K562 (cell line): ENCODE data around the gene SENP8. TPM values are rescaled to one million over a fixed set of nuclear protein-coding genes. Genes with fewer than 3 reads are reported as not detected.

Source experiments
- ARID1B ChIP-seq: fragments of 450-650 bp; IDR thresholded peaks from 2 replicates; pipeline ENCODE4 v1.6.1; 2016; ENCODE audit warnings: antibody characterized with exemption, mild to moderate bottlenecking, inconsistent platforms
- ATF7 ChIP-seq: fragments of 450-650 bp; IDR thresholded peaks from 2 replicates; pipeline ENCODE4 v1.7.1; 2014; ENCODE audit warnings: mild to moderate bottlenecking, moderate library complexity
- BCOR ChIP-seq: fragments of 450-650 bp; IDR thresholded peaks from 2 replicates; pipeline ENCODE4 v1.6.1; 2016
- CTBP1 ChIP-seq: fragments of 450-650 bp; IDR thresholded peaks from 2 replicates; pipeline ENCODE4 v1.6.1; 2016; ENCODE audit warnings: borderline replicate concordance
- DNMT1 ChIP-seq: fragments of 450-650 bp; IDR thresholded peaks from 2 replicates; pipeline ENCODE4 v1.6.1; 2016; ENCODE audit warnings: antibody characterized with exemption, mild to moderate bottlenecking
- E2F3 ChIP-seq: fragments of 250-450 bp; sonication (Bioruptor Pico); IDR thresholded peaks from 2 replicates; pipeline ENCODE4 v1.4.0; 2020; ENCODE audit warnings: mild to moderate bottlenecking
- ETS1 ChIP-seq: conservative IDR thresholded peaks from 2 replicates; pipeline ENCODE4 v1.6.1; 2011; ENCODE audit warnings: low read depth, mild to moderate bottlenecking, low read length; ENCODE audit not compliant: control insufficient read depth
- FOXM1 ChIP-seq, 2 experiments: fragments of 450-650 bp in 1 of 2; sonication (generic) in 1 of 2; formaldehyde crosslinking in 1 of 2; IDR thresholded peaks; 2 replicates each; pipeline versions ENCODE4 v1.6.1 to v1.9.0; 2017 to 2022; ENCODE audit warnings: low read depth in 2 of 2, mild to moderate bottlenecking in 2 of 2, missing genetic modification reagents in 1 of 2, moderate library complexity in 1 of 2
- HEY1 ChIP-seq: fragments of 250-450 bp; sonication (Bioruptor Pico); IDR thresholded peaks from 2 replicates; pipeline ENCODE4 v1.5.0; 2020; ENCODE audit warnings: mild to moderate bottlenecking, moderate library complexity, borderline replicate concordance
- HMG20A ChIP-seq: fragments of 450-650 bp; formaldehyde crosslinking; conservative IDR thresholded peaks from 2 replicates; pipeline ENCODE4 v1.4.0; 2020; ENCODE audit warnings: mild to moderate bottlenecking, mixed read lengths
- KAT2B ChIP-seq: IDR thresholded peaks from one replicate; pipeline ENCODE4 v1.6.1; 2012; ENCODE audit warnings: low read depth, mild to moderate bottlenecking, control low read depth, inconsistent platforms, low read length, moderate library complexity
- KLF6 ChIP-seq: fragments of 250-450 bp; sonication (Bioruptor Pico); IDR thresholded peaks from 2 replicates; pipeline ENCODE4 v1.4.0; 2020; ENCODE audit warnings: mild to moderate bottlenecking, moderate library complexity, borderline replicate concordance
- NFYB ChIP-seq: IDR thresholded peaks from 2 replicates; pipeline ENCODE4 v1.6.1; 2011; ENCODE audit warnings: mild to moderate bottlenecking, moderate library complexity; ENCODE audit not compliant: insufficient read length; ENCODE audit errors: extremely low read depth
- NR1H2 ChIP-seq: sonication (generic); formaldehyde crosslinking; IDR thresholded peaks from 2 replicates; pipeline ENCODE4 v1.4.0; 2020; ENCODE audit warnings: mild to moderate bottlenecking, missing genetic modification reagents
- NR2F6 ChIP-seq: fragments of 450-650 bp; formaldehyde crosslinking; IDR thresholded peaks from 2 replicates; pipeline ENCODE4 v1.4.0; 2020; ENCODE audit warnings: mild to moderate bottlenecking
- POLR2B ChIP-seq: fragments of 450-650 bp; IDR thresholded peaks from 2 replicates; pipeline ENCODE4 v1.6.1; 2018; ENCODE audit warnings: low read depth; ENCODE audit not compliant: partially characterized antibody
- SNRNP70 ChIP-seq: fragments of 200-400 bp; formaldehyde crosslinking; optimal IDR thresholded peaks from 2 replicates; pipeline ENCODE3; 2017; ENCODE audit warnings: low read depth, low read length
- SRSF9 ChIP-seq: fragments of 200-400 bp; formaldehyde crosslinking; IDR thresholded peaks from 2 replicates; pipeline ENCODE4 v1.6.1; 2017; ENCODE audit warnings: low read depth, low read length, borderline replicate concordance
- TEAD1 ChIP-seq, 2 experiments: fragments of 450-650 bp in 1 of 2; sonication (generic) in 1 of 2; formaldehyde crosslinking; IDR thresholded peaks; 2 replicates each; pipeline versions ENCODE4 v1.4.0 to v1.8.0; 2020 to 2022; ENCODE audit warnings: mild to moderate bottlenecking in 2 of 2, missing genetic modification reagents in 1 of 2
- WHSC1 ChIP-seq: IDR thresholded peaks from one replicate; pipeline ENCODE4 v1.6.1; 2012; ENCODE audit warnings: low read length, control low read depth, inconsistent platforms
- ZC3H11A ChIP-seq: IDR thresholded peaks from 2 replicates; pipeline ENCODE4 v1.6.1; 2012; ENCODE audit warnings: low read depth, low read length, improper control_type of control experiment
- ZFX ChIP-seq: sonication (generic); formaldehyde crosslinking; IDR thresholded peaks from 2 replicates; pipeline ENCODE4 v1.8.0; 2022; ENCODE audit warnings: mild to moderate bottlenecking, missing genetic modification reagents, moderate library complexity
- ZNF197 ChIP-seq: fragments of 200-800 bp; sonication (Bioruptor generic); IDR thresholded peaks from 2 replicates; pipeline ENCODE4 v1.6.1; 2016; ENCODE audit warnings: low read depth, missing genetic modification characterization, missing compliant biosample characterization
- ZNF224 ChIP-seq: sonication (generic); formaldehyde crosslinking; IDR thresholded peaks from 2 replicates; pipeline ENCODE4 v1.8.0; 2022; ENCODE audit warnings: mild to moderate bottlenecking, missing genetic modification reagents
- ZNF431 ChIP-seq: sonication (generic); formaldehyde crosslinking; IDR thresholded peaks from 2 replicates; pipeline ENCODE4 v1.8.0; 2022; ENCODE audit warnings: mild to moderate bottlenecking, missing genetic modification reagents
- ZNF785 ChIP-seq: fragments of 250-450 bp; sonication (Bioruptor Pico); IDR thresholded peaks from 2 replicates; pipeline ENCODE4 v1.4.0; 2020; ENCODE audit warnings: mild to moderate bottlenecking
- polyA plus RNA-seq, 8 experiments: library from polyadenylated mRNA; depleted of rRNA in 4 of 8; stranded (reverse) in 5 of 8; unstranded in 3 of 8; fragments of >200 nt; fragmentation: Nextera tagmentation in 2 of 8; fragmentation: Illumina TruSeq in 1 of 8; extraction: Ambion mirVana in 2 of 8; extraction: Trizol in 1 of 8; gene quantifications; 2 replicates each; pipeline versions ENCODE4 v1.2.1 to v1.2.3, GENCODE V29; 2011 to 2014; ENCODE audit warnings: inconsistent platforms in 1 of 8, missing spikeins in 1 of 8
- total RNA-seq, 7 experiments: library from RNA; depleted of rRNA in 6 of 7; stranded (reverse); fragments of >200 nt in 6 of 7; fragmentation: Illumina TruSeq in 2 of 7; extraction: Trizol in 2 of 7; gene quantifications; 2 replicates each; pipeline versions ENCODE4 v1.2.1 to v1.2.3, GENCODE V29; 2011 to 2021; ENCODE audit warnings: low replicate concordance in 1 of 7
- TF ChIP-seq, protein P1 (sequence below): fragments of 450-650 bp; formaldehyde crosslinking; IDR thresholded peaks from 2 replicates; pipeline ENCODE4 v1.4.0; 2020; ENCODE audit warnings: mild to moderate bottlenecking, moderate library complexity
- TF ChIP-seq, protein P2 (sequence below): fragments of 450-650 bp; formaldehyde crosslinking; IDR thresholded peaks from 2 replicates; pipeline ENCODE4 v1.4.0; 2022; ENCODE audit warnings: mild to moderate bottlenecking, moderate library complexity

The SENP8 gene
- total and polyA plus RNA-seq, 9 of the 15 experiments (the other 6 are each of a cell fraction or from before 2014, with no cell fraction given), result 1.4 to 5.4 (median 2.4) TPM

DNA sequence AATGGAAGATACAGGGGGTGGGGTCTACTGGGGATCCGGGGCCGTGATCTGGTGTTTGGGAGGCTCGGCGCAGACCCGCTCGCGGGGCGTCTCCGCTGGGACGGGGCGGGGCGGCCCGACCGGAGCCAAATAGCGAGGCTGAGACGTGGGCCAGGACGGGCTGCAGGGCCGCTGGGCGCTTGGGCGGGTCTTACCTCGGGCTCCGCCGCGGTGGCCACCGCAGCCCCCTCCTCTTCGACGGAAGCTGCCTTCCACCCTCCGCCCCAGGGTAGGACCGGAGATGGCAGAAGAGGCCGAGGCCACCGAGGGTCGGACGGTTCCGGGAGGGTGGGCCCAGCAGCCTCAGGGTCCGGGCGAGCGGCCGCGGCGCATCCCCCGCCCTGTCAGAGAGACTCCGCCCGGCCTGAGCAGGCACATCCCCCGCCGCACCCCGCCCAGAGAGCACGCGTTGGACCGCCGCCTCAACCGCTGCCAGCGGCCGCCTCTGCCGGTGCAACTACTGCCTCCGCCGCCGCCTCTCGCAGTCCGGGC, 652 bp upstream of the SENP8 start (continued):
- TF ChIP-seq WHSC1 (no peak), BCOR (0 out of 2 replicates have a peak, but pooled peaks have one; percentile 10), FOXM1 (IDR thresholded peaks at IDR 0.05; ENCODE audit: low read depth) (no peak), FOXM1 (CRISPR knock-in tag; IDR thresholded peaks at IDR 0.05; ENCODE audit: low read depth) (0 out of 2 replicates have a peak, but pooled peaks have one; percentile 43), E2F3 (CRISPR knock-in tag) (no peak), NR2F6 (no peak), HEY1 (CRISPR knock-in tag) (no peak), KLF6 (no peak), ZNF224 (no peak), SRSF9 (no peak), ZNF785 (no peak), ZNF197 (CRISPR knock-in tag) (no peak), ETS1 (peak; percentile 74; the same call in 1 of the 2 replicates), KAT2B (no peak), NFYB (no peak), POLR2B (no peak), CTBP1 (peak; percentile 88), ZC3H11A (no peak), ATF7 (no peak), HMG20A (CRISPR knock-in tag) (no peak), ZFX (CRISPR knock-in tag) (peak; percentile 70), ARID1B (no peak), ZNF431 (no peak; the same call in 1 of the 2 replicates), DNMT1 (no peak), SNRNP70 (no peak), NR1H2 (CRISPR knock-in tag) (no peak), TEAD1 (CRISPR knock-in tag; IDR thresholded peaks at IDR 0.05) (peak in 1 of 2 experiments; percentile 54; a peak in 1 of 4 replicates)
- TF ChIP-seq, protein P1, sequence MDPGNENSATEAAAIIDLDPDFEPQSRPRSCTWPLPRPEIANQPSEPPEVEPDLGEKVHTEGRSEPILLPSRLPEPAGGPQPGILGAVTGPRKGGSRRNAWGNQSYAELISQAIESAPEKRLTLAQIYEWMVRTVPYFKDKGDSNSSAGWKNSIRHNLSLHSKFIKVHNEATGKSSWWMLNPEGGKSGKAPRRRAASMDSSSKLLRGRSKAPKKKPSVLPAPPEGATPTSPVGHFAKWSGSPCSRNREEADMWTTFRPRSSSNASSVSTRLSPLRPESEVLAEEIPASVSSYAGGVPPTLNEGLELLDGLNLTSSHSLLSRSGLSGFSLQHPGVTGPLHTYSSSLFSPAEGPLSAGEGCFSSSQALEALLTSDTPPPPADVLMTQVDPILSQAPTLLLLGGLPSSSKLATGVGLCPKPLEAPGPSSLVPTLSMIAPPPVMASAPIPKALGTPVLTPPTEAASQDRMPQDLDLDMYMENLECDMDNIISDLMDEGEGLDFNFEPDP (CRISPR knock-in tag), result no peak
- TF ChIP-seq, protein P2, sequence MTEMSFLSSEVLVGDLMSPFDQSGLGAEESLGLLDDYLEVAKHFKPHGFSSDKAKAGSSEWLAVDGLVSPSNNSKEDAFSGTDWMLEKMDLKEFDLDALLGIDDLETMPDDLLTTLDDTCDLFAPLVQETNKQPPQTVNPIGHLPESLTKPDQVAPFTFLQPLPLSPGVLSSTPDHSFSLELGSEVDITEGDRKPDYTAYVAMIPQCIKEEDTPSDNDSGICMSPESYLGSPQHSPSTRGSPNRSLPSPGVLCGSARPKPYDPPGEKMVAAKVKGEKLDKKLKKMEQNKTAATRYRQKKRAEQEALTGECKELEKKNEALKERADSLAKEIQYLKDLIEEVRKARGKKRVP (CRISPR knock-in tag), result no peak
